Trophoblast cell (in vitro differentiated cells and primary cell): ENCODE measurements around the gene ANKS1B.
A peak's percentile ranks its signal among the peaks of the same experiment; 100 is the strongest.

Experiments
- DNase-seq, 2 donors: peaks; one replicate each; pipeline ENCODE4 v3.0.0-alpha.2; 2016
- H2AFZ ChIP-seq: 2 replicates; pipeline ENCODE4 v1.6.1; 2013; ENCODE audit warnings: low read length, moderate library complexity, mild to moderate bottlenecking; ENCODE audit not compliant: insufficient read depth, poor library complexity
- H2AK5ac ChIP-seq: 2 replicates; pipeline ENCODE4 v1.6.1; 2013; ENCODE audit warnings: mild to moderate bottlenecking, low read length
- H2BK120ac ChIP-seq: 2 replicates; pipeline ENCODE4 v1.6.1; 2013; ENCODE audit warnings: low read length, mild to moderate bottlenecking, moderate library complexity; ENCODE audit not compliant: insufficient read depth, poor library complexity
- H2BK12ac ChIP-seq: 2 replicates; pipeline ENCODE4 v1.6.1; 2013; ENCODE audit warnings: mild to moderate bottlenecking, low read length, moderate library complexity
- H2BK5ac ChIP-seq: 2 replicates; pipeline ENCODE4 v1.6.1; 2013; ENCODE audit warnings: low read length, low read depth, moderate library complexity, mild to moderate bottlenecking; ENCODE audit not compliant: poor library complexity
- H3K14ac ChIP-seq: 2 replicates; pipeline ENCODE4 v1.6.1; 2013; ENCODE audit warnings: mild to moderate bottlenecking, low read length
- H3K18ac ChIP-seq: 2 replicates; pipeline ENCODE4 v1.6.1; 2013; ENCODE audit warnings: mild to moderate bottlenecking, low read length
- H3K23ac ChIP-seq: 2 replicates; pipeline ENCODE4 v1.6.1; 2013; ENCODE audit warnings: low read length
- H3K27ac ChIP-seq: 2 replicates; pipeline ENCODE4 v1.5.1; 2013; ENCODE audit warnings: low read depth, mild to moderate bottlenecking, inconsistent platforms, low read length, moderate library complexity
- H3K27me3 ChIP-seq: 2 replicates; pipeline ENCODE4 v1.6.1; 2013; ENCODE audit warnings: inconsistent platforms, mild to moderate bottlenecking, low read length, moderate library complexity; ENCODE audit not compliant: insufficient read depth
- H3K36me3 ChIP-seq, 2 experiments: 1 replicate in 1 of 2; 2 replicates in 1 of 2; pipeline ENCODE4 v1.6.1; 2013; ENCODE audit warnings: low read length in 2 of 2, mild to moderate bottlenecking in 2 of 2, moderate library complexity in 1 of 2; ENCODE audit not compliant: insufficient read depth in 2 of 2, control insufficient read depth in 1 of 2
- H3K4ac ChIP-seq: 2 replicates; pipeline ENCODE4 v1.6.1; 2013; ENCODE audit warnings: low read depth, mild to moderate bottlenecking, low read length, moderate library complexity
- H3K4me1 ChIP-seq, 2 experiments: 1 replicate in 1 of 2; 2 replicates in 1 of 2; pipeline ENCODE4 v1.6.1; 2013; ENCODE audit warnings: low read length in 2 of 2, mild to moderate bottlenecking in 2 of 2, moderate library complexity in 1 of 2; ENCODE audit not compliant: insufficient read depth in 2 of 2, control insufficient read depth in 1 of 2
- H3K4me2 ChIP-seq: 2 replicates; pipeline ENCODE4 v1.6.1; 2013; ENCODE audit warnings: inconsistent platforms, mild to moderate bottlenecking, low read length, moderate library complexity
- H3K4me3 ChIP-seq: 2 replicates; pipeline ENCODE4 v1.5.1; 2013; ENCODE audit warnings: mild to moderate bottlenecking, low read depth, low read length, inconsistent platforms
- H3K79me1 ChIP-seq: one replicate; pipeline ENCODE4 v1.6.1; 2013; ENCODE audit warnings: low read length
- H3K79me2 ChIP-seq: 2 replicates; pipeline ENCODE4 v1.6.1; 2013; ENCODE audit warnings: low read length, mild to moderate bottlenecking; ENCODE audit not compliant: control insufficient read depth, insufficient read depth, poor library complexity
- H3K9ac ChIP-seq: 2 replicates; pipeline ENCODE4 v1.6.1; 2013; ENCODE audit warnings: mild to moderate bottlenecking, low read length
- H3K9me3 ChIP-seq: 2 replicates; pipeline ENCODE4 v1.6.1; 2013; ENCODE audit warnings: low read depth, mild to moderate bottlenecking, control low read depth, inconsistent platforms, low read length; ENCODE audit not compliant: insufficient read depth
- H4K12ac ChIP-seq: 2 replicates; pipeline ENCODE4 v1.6.1; 2013; ENCODE audit warnings: low read depth, mild to moderate bottlenecking, low read length, moderate library complexity
- H4K8ac ChIP-seq: 2 replicates; pipeline ENCODE4 v1.6.1; 2013; ENCODE audit warnings: low read depth, mild to moderate bottlenecking, low read length, moderate library complexity
- H4K91ac ChIP-seq: one replicate; pipeline ENCODE4 v1.6.1; 2013; ENCODE audit warnings: low read depth, mild to moderate bottlenecking, low read length, moderate library complexity
- WGBS: extraction: QIAGEN DNeasy Blood & Tissue Kit; methylation state at CpG from one replicate; pipeline ENCODE4 v1.1.7; 2013; ENCODE audit warnings: missing lambda C conversion rate; ENCODE audit not compliant: insufficient read length, insufficient coverage; ENCODE audit errors: extremely low coverage; 5-methylcytosine and 5-hydroxymethylcytosine counted together

The ANKS1B gene

DNA sequence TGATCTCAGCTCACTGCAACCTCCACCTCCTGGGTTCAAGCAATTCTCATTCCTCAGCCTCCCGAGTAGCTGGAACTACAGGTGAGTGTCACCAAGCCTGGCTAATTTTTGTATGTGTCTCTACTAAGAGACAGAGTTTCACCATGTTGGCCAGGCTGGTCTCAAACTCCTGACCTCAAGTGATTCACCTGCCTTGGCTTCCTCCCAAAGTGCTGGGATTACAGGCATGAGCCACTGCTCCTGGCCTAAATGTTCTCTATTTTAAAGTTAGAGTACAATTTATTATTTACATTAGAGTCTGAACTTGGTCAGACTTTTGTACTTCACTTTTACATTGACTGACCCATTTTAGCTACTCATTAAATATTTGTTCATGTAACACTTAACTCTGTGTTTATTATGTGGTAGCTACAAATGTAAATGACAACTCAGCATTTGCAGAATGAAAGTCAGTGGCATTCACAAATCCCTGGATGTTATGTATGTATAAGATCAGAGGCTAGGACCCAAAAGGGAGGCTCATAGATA, 930.1 kb downstream of the ANKS1B start:
- Histone ChIP-seq H3K18ac (no peak overlapping the region), H2BK5ac (no peak overlapping the region), H2BK12ac (no peak overlapping the region), H3K4me1 (no peaks in the 10 kb centered on the region), H3K4me2 (no peak overlapping the region), H4K8ac (no peak overlapping the region), H3K9ac (no peak overlapping the region), H3K23ac (no peak overlapping the region), H3K27ac (no peak overlapping the region), H3K79me1 (no peaks in the 10 kb centered on the region), H4K12ac (no peak overlapping the region), H2AFZ (no peak overlapping the region), H2BK120ac (no peak overlapping the region), H3K36me3 (no peaks in the 10 kb centered on the region), H3K4ac (no peak overlapping the region), H3K27me3 (no peaks in the 10 kb centered on the region), H3K9me3 (no peaks in the 10 kb centered on the region), H3K4me3 (no peak overlapping the region), H4K91ac (no peak overlapping the region), H2AK5ac (no peak overlapping the region), H3K14ac (no peak overlapping the region), H3K79me2 (no peaks in the 10 kb centered on the region)
- DNase-seq = no peak
- WGBS = no CpG with 5 or more reads among the region's 1 CpG

DNA sequence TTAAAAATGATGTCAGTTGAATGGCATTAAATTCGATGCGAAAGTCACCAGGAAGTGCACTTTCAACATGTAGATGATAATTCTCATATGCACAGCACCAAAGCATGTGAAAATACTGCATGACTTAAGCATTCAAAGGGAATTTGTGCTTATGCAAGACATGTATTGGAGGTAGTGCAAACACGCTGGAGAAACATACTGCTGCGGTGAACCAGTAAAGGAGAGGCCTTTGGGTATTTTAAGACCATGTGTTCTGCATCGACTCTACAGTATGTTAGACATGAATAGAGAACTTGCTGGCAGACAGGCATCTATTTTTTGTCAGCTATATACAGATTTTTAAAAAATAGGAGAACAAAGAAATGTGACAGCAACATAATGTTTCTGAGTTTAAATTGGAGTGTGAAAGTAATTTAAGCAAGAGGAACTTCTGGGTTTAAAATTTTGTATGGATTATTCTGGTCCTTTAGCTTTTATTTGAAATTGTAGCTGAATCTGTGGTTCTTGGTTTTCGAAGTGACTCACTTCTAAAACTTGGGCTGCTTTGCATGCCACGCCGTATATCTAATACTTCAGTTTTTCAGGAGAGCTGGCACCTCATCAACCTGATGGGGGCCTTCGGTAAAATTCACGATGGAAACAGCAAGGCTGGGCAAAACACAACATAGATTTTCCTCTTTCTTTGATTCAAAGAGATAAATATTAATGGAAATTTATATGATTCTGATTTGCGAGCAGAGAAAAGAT, 930.9 kb downstream of the ANKS1B start:
- no CpG with 5 or more reads among the region's 11 CpGs for WGBS
- no peaks in the 10 kb centered on the region for H3K36me3 ChIP-seq

DNA sequence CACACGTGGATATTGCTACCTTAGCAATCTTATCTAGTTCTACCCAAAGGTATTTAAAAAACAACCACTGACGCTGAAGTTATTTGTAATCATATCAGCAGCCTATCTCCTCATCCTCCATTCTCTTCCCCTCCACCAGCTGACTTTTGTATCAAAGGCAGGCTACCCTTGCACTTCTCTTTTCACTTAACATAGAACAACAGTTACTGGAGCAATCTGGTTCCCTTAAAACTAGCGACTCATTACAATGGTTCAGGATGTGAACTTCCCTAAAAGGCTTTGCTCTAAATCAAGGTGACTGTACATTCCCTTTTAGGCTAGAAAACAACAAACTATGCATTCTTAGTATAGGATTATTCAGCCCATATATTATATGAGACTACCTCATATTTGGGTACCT, 935.0 kb downstream of the ANKS1B start:
- Histone ChIP-seq H3K4me3 (no peak overlapping the region), H2BK5ac (no peak overlapping the region), H3K9me3 (no peaks in the 10 kb centered on the region), H4K8ac (no peak overlapping the region), H4K91ac (no peak overlapping the region), H2AK5ac (no peak overlapping the region), H3K79me2 (no peaks in the 10 kb centered on the region), H3K79me1 (no peaks in the 10 kb centered on the region), H2AFZ (no peak overlapping the region), H2BK12ac (no peak overlapping the region), H3K4me1 (no peaks in the 10 kb centered on the region), H3K4me2 (no peak overlapping the region), H3K23ac (no peak overlapping the region), H3K14ac (no peak overlapping the region), H3K18ac (no peak overlapping the region), H3K27ac (no peak overlapping the region), H2BK120ac (no peak overlapping the region), H3K4ac (no peak overlapping the region), H3K36me3 (no peaks in the 10 kb centered on the region), H3K9ac (no peak overlapping the region), H3K27me3 (no peaks in the 10 kb centered on the region), H4K12ac (no peak overlapping the region)
- DNase-seq = no peak
- no CpG with 5 or more reads among the region's 3 CpGs for WGBS

More for the DNA sequence above, 930.9 kb downstream of the ANKS1B start:
- H3K9me3 ChIP-seq = no peaks in the 10 kb centered on the region
- H3K27ac ChIP-seq = no peak overlapping the region
- no peaks in the 10 kb centered on the region for H3K4me1 ChIP-seq
- no peak overlapping the region for H4K12ac ChIP-seq
- H3K4me2 ChIP-seq = no peak overlapping the region
- no peak overlapping the region for H3K18ac ChIP-seq
- H3K4ac ChIP-seq = no peak overlapping the region
- no peak overlapping the region for H2BK5ac ChIP-seq
- no peaks in the 10 kb centered on the region for H3K79me2 ChIP-seq
- no peak overlapping the region for H4K91ac ChIP-seq
- H4K8ac ChIP-seq = no peak overlapping the region
- H2BK120ac ChIP-seq = no peak overlapping the region
- no peak overlapping the region for H3K23ac ChIP-seq
- no peak overlapping the region for H3K14ac ChIP-seq
- H2AFZ ChIP-seq = no peak overlapping the region
- no peak overlapping the region for H2AK5ac ChIP-seq
- peak; percentile 10 to 37 for DNase-seq
- no peaks in the 10 kb centered on the region for H3K79me1 ChIP-seq
- H2BK12ac ChIP-seq = no peak overlapping the region
- H3K4me3 ChIP-seq = no peak overlapping the region
- H3K9ac ChIP-seq = no peak overlapping the region
- no peaks in the 10 kb centered on the region for H3K27me3 ChIP-seq

- no peak overlapping the region for H3K4me3 ChIP-seq
- no peaks in the 10 kb centered on the region for H3K79me2 ChIP-seq
- no peak overlapping the region for H4K12ac ChIP-seq
- no peak overlapping the region for H2AFZ ChIP-seq
- H4K91ac ChIP-seq = no peak overlapping the region
- no peak overlapping the region for H2BK5ac ChIP-seq
- no peak overlapping the region for H3K4ac ChIP-seq
- no peak overlapping the region for H3K18ac ChIP-seq
- H2BK12ac ChIP-seq = no peak overlapping the region
- no peaks in the 10 kb centered on the region for H3K27me3 ChIP-seq
- H3K36me3 ChIP-seq = no peaks in the 10 kb centered on the region
- H3K4me2 ChIP-seq = no peak overlapping the region
- H3K79me1 ChIP-seq = no peaks in the 10 kb centered on the region
- WGBS = no CpG with 5 or more reads among the region's 2 CpGs
- DNase-seq = no peak
- H3K23ac ChIP-seq = no peak overlapping the region
- no peak overlapping the region for H4K8ac ChIP-seq
- H2AK5ac ChIP-seq = no peak overlapping the region
- no peak overlapping the region for H3K27ac ChIP-seq
- no peak overlapping the region for H2BK120ac ChIP-seq
- H3K14ac ChIP-seq = no peak overlapping the region
- no peaks in the 10 kb centered on the region for H3K4me1 ChIP-seq
- H3K9ac ChIP-seq = no peak overlapping the region
- H3K9me3 ChIP-seq = no peaks in the 10 kb centered on the region
Observed at GRCh38 chr12:99045158-99045557, 939.6 kb downstream of the ANKS1B start.
